ENCODE measurements around the gene LHB.

GRCh38 chr19:48997972-48998371 lies 18.9 kb downstream of the LHB start:
- TF ChIP-seq CTCF (conservative IDR thresholded peaks at IDR 0.05; ENCODE audit: low read depth, low read length) (peak; percentile 71), EZH2phosphoT487 (IDR thresholded peaks at IDR 0.05; ENCODE audit: borderline replicate concordance, low read length) (no peak)

Data from PC-3 (cell line).